Brain microvascular endothelial cell (primary cell): ENCODE results near the gene EPSTI1.

ENCODE experiments used
- DNase-seq: peaks from one replicate; pipeline ENCODE4 v3.0.0-alpha.2; 2020
- H3K27ac ChIP-seq: fragments of 250-450 bp; sonication (Bioruptor Pico); 2 replicates; pipeline ENCODE4 v1.5.1; 2020; ENCODE audit warnings: mild to moderate bottlenecking, moderate library complexity
- H3K27me3 ChIP-seq: fragments of 250-450 bp; sonication (Bioruptor Pico); replicated peaks from 2 replicates; pipeline ENCODE4 v1.5.1; 2020; ENCODE audit warnings: mild to moderate bottlenecking
- H3K36me3 ChIP-seq: fragments of 250-450 bp; sonication (Bioruptor Pico); replicated peaks from 2 replicates; pipeline ENCODE4 v1.5.1; 2020; ENCODE audit warnings: mild to moderate bottlenecking
- H3K4me3 ChIP-seq: 2 replicates; pipeline ENCODE4 v1.5.1; 2011; ENCODE audit warnings: low read depth, mild to moderate bottlenecking, control low read depth, low read length, moderate library complexity
- in situ Hi-C: cut with HindIII; loops from 2 replicates; pipeline ENCODE4 v1.10.0; 2017; ENCODE audit warnings: low sequenced_read_pairs, low pct_ligation_motif_present
- TF ChIP-seq, protein P1 (sequence below): IDR thresholded peaks from 2 replicates; pipeline ENCODE4 v1.5.1; 2011; ENCODE audit warnings: low read depth, mild to moderate bottlenecking, moderate library complexity, low read length, control low read depth, inconsistent platforms; ENCODE audit errors: missing control alignments

EPSTI1 gene

GRCh38 chr13:42947925-42948324, 44.1 kb downstream of the EPSTI1 start:
- in situ Hi-C loops = no loop called here
- Histone ChIP-seq H3K27me3 (no peaks in the 10 kb centered on the region), H3K4me3 (no peak overlapping the region), H3K36me3 (peaks cover 3% of the 10 kb centered on the region), H3K27ac (no peak overlapping the region)
- DNase-seq = no peak
- TF ChIP-seq, protein P1, sequence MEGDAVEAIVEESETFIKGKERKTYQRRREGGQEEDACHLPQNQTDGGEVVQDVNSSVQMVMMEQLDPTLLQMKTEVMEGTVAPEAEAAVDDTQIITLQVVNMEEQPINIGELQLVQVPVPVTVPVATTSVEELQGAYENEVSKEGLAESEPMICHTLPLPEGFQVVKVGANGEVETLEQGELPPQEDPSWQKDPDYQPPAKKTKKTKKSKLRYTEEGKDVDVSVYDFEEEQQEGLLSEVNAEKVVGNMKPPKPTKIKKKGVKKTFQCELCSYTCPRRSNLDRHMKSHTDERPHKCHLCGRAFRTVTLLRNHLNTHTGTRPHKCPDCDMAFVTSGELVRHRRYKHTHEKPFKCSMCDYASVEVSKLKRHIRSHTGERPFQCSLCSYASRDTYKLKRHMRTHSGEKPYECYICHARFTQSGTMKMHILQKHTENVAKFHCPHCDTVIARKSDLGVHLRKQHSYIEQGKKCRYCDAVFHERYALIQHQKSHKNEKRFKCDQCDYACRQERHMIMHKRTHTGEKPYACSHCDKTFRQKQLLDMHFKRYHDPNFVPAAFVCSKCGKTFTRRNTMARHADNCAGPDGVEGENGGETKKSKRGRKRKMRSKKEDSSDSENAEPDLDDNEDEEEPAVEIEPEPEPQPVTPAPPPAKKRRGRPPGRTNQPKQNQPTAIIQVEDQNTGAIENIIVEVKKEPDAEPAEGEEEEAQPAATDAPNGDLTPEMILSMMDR = no peak

DNA sequence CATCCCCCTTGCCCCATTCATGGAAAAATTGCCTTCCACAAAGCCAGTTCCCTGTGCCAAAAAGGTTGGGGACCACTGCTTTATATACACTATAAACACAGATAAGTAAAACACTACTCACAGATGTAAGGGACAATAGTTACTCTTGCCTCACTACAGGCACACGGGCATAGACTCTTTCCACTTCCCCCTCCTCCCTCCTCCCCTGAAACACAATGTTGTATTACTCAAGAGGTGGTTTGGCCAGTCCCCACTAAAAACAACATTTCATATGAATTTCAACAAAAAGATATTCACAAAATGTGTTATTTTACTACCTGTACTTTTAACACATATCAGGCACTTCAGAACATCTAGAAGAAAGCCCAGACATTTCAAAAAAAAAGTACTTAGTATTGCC, 45.1 kb downstream of the EPSTI1 start:
- TF ChIP-seq, protein P1 = no peak
- Histone ChIP-seq H3K36me3 (no peaks in the 10 kb centered on the region), H3K27ac (no peak overlapping the region), H3K4me3 (no peak overlapping the region), H3K27me3 (no peaks in the 10 kb centered on the region)
- in situ Hi-C loops = no loop called here
- peak; percentile 14 for DNase-seq

- no peak for DNase-seq
- H3K27ac ChIP-seq = no peak overlapping the region
These were observed 62.0 kb downstream of the EPSTI1 start for GRCh38 chr13:42929886-42930535.

DNA sequence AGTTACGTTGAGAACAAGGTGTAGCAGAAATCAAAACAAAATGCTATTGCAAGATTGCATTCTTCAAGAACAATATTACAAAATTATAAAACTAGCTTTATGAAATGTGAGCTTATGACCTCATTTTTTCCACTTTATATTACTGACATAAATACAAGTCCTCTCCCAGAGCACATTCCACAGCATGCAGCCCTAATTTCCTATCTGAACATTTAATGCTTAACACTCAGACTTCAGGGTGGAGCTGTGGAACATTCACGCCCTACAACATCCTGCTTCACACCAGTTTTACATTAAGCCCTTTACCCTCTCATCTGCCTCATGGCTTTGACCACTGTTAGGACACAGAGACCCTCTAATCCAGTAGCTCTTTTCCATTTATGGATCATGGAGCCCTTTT, 65.5 kb downstream of the EPSTI1 start:
- in situ Hi-C loops = no loop called here
- no peak for DNase-seq
- TF ChIP-seq, protein P1 = no peak

More at GRCh38 chr13:42929886-42930535, 62.0 kb downstream of the EPSTI1 start:
- Histone ChIP-seq H3K27me3 (no peaks in the 10 kb centered on the region), H3K4me3 (no peak overlapping the region), H3K36me3 (no peaks in the 10 kb centered on the region)
- in situ Hi-C loops = no loop called here
- TF ChIP-seq, protein P1 = no peak

GRCh38 chr13:42926043-42926442, 66.0 kb downstream of the EPSTI1 start:
- no peak overlapping the region for H3K27ac ChIP-seq
- H3K27me3 ChIP-seq = no peaks in the 10 kb centered on the region
- no peak overlapping the region for H3K4me3 ChIP-seq
- no peaks in the 10 kb centered on the region for H3K36me3 ChIP-seq
- TF ChIP-seq, protein P1 = no peak
- in situ Hi-C loops = no loop called here
- DNase-seq = no peak

More for the DNA sequence above, 65.5 kb downstream of the EPSTI1 start:
- Histone ChIP-seq H3K27me3 (no peaks in the 10 kb centered on the region), H3K36me3 (no peaks in the 10 kb centered on the region), H3K27ac (no peak overlapping the region), H3K4me3 (no peak overlapping the region)

- in situ Hi-C loops = no loop called here
- DNase-seq = no peak
- Histone ChIP-seq H3K27me3 (no peaks in the 10 kb centered on the region), H3K4me3 (no peak overlapping the region), H3K27ac (no peak overlapping the region), H3K36me3 (no peaks in the 10 kb centered on the region)
- TF ChIP-seq, protein P1 = no peak
These were observed 66.4 kb downstream of the EPSTI1 start for GRCh38 chr13:42925626-42926025.
